Measurements from ENCODE around the gene KIAA0930. TPM values are rescaled to one million over a fixed set of nuclear protein-coding genes. Genes with fewer than 3 reads are reported as not detected.

Gene KIAA0930
- total RNA-seq, 4 donors from 2014 or later: 9.4 to 31.8 (median 19.6) TPM

- TF ChIP-seq POLR2A (IDR thresholded peaks at IDR 0.05): no peak
- TF ChIP-seq, protein P1, sequence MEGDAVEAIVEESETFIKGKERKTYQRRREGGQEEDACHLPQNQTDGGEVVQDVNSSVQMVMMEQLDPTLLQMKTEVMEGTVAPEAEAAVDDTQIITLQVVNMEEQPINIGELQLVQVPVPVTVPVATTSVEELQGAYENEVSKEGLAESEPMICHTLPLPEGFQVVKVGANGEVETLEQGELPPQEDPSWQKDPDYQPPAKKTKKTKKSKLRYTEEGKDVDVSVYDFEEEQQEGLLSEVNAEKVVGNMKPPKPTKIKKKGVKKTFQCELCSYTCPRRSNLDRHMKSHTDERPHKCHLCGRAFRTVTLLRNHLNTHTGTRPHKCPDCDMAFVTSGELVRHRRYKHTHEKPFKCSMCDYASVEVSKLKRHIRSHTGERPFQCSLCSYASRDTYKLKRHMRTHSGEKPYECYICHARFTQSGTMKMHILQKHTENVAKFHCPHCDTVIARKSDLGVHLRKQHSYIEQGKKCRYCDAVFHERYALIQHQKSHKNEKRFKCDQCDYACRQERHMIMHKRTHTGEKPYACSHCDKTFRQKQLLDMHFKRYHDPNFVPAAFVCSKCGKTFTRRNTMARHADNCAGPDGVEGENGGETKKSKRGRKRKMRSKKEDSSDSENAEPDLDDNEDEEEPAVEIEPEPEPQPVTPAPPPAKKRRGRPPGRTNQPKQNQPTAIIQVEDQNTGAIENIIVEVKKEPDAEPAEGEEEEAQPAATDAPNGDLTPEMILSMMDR (IDR thresholded peaks at IDR 0.05): no peak
- no peaks in the 10 kb centered on the region for H3K36me3 ChIP-seq
- intact Hi-C loops (cut with DNase I; ENCODE audit: low total_unique reads): no loop called here
- H3K9me3 ChIP-seq: no peaks in the 10 kb centered on the region
- no peaks in the 10 kb centered on the region for H3K27me3 ChIP-seq
- DNase-seq: peak; percentile 42 to 49
- peak overlapping the region; percentile 66 to 72 for H3K27ac ChIP-seq
- H3K4me1 ChIP-seq: peaks cover 0 to 9% of the 10 kb centered on the region in 2 donors
- peak overlapping the region; percentile 32 to 39 for H3K4me3 ChIP-seq
Measured at GRCh38 chr22:45212992-45213751, 27.5 kb downstream of the KIAA0930 start.

DNA sequence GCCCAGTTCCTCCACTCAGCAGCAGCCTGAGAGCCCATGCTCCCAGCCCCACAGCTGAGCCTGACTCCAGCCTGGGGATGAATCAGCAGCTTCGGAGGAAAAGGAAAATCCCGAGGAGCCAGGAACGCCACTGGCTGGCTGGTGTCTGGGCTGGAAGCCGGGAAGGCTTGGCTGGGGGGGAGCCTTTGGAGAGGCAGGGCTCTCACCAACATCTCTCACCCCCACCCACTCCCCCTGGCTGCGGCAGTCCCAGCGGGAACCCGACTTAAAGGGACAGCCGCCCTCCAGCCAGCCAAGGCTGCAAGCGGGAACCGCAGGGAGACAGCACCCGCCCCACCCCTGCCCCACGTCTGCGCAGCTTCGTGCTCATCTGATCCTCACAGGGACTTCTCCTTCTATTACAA, 28.4 kb downstream of the KIAA0930 start:
- Histone ChIP-seq H3K27ac (peak overlapping the region; percentile 66 to 72), H3K4me1 (peaks cover 0 to 9% of the 10 kb centered on the region in 2 donors), H3K36me3 (no peaks in the 10 kb centered on the region), H3K4me3 (peak overlapping the region; percentile 32 to 39), H3K27me3 (no peaks in the 10 kb centered on the region), H3K9me3 (no peaks in the 10 kb centered on the region)
- TF ChIP-seq, protein P1 (IDR thresholded peaks at IDR 0.05): peak in 1 of 4 experiments; percentile 25
- peak in 1 of 2 donors; percentile 20 for TF ChIP-seq POLR2A (IDR thresholded peaks at IDR 0.05)
- intact Hi-C loops (cut with DNase I; ENCODE audit: low total_unique reads): no loop called here
- peak; percentile 73 to 77 for DNase-seq

GRCh38 chr22:45211848-45212247, 28.8 kb downstream of the KIAA0930 start:
- Histone ChIP-seq H3K4me3 (peak overlapping the region; percentile 32 to 39), H3K27ac (peak overlapping the region; percentile 66 to 72), H3K4me1 (peaks cover 0 to 9% of the 10 kb centered on the region in 2 donors), H3K9me3 (no peaks in the 10 kb centered on the region), H3K36me3 (no peaks in the 10 kb centered on the region), H3K27me3 (no peaks in the 10 kb centered on the region)
- no peak for DNase-seq
- TF ChIP-seq, protein P1 (IDR thresholded peaks at IDR 0.05): no peak
- TF ChIP-seq POLR2A (IDR thresholded peaks at IDR 0.05): no peak
- intact Hi-C loops (cut with DNase I; ENCODE audit: low total_unique reads): no loop called here

- TF ChIP-seq POLR2A (IDR thresholded peaks at IDR 0.05): no peak
- TF ChIP-seq, protein P1 (IDR thresholded peaks at IDR 0.05): no peak
- no peaks in the 10 kb centered on the region for H3K9me3 ChIP-seq
- no peaks in the 10 kb centered on the region for H3K36me3 ChIP-seq
- H3K4me3 ChIP-seq: peak overlapping the region; percentile 32 to 39
- intact Hi-C loops (cut with DNase I; ENCODE audit: low total_unique reads): no loop called here
- peaks cover 0 to 9% of the 10 kb centered on the region in 2 donors for H3K4me1 ChIP-seq
- H3K27me3 ChIP-seq: no peaks in the 10 kb centered on the region
- H3K27ac ChIP-seq: peak overlapping the region; percentile 66 to 72
- no peak for DNase-seq
Measured at GRCh38 chr22:45211435-45211834, 29.3 kb downstream of the KIAA0930 start.

DNA sequence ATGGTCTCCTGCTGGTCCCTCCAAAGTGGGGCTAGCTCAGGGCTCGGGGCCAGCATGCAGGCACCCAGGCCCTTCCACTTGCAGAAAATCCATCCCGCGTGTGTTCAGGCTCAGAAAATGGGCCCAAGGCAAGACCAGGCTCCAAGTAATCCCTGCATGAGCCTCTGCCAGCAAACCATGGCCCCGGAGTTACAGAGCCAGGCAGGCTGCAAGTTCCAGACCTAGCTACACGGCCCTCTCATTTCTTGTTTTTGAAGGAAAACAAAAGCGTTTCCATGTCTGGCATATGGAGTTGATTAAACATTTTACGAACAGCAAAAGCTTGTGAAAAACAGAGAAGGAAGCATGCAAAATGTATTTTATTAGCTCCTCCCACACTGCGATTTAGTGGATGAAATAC, 29.7 kb downstream of the KIAA0930 start:
- Histone ChIP-seq H3K9me3 (no peaks in the 10 kb centered on the region), H3K36me3 (no peaks in the 10 kb centered on the region), H3K4me1 (peaks cover 0 to 9% of the 10 kb centered on the region in 2 donors), H3K4me3 (no peak overlapping the region), H3K27me3 (no peaks in the 10 kb centered on the region), H3K27ac (no peak overlapping the region)
- no peak for DNase-seq
- intact Hi-C loops (cut with DNase I; ENCODE audit: low total_unique reads): no loop called here
- TF ChIP-seq, protein P1 (IDR thresholded peaks at IDR 0.05): no peak
- TF ChIP-seq POLR2A (IDR thresholded peaks at IDR 0.05): no peak

Measured in uterus (tissue), 4 donors.